Left lung (tissue), 14 donors: ENCODE results near the gene PABPC5. TPM values are rescaled to one million over a fixed set of nuclear protein-coding genes. Genes with fewer than 3 reads are reported as not detected.

Experiments
- ATAC-seq: fragments of 200-7000 bp; cut with Tn5 transposase; one replicate; pipeline ENCODE4 v1.9.1; 2020; ENCODE audit warnings: moderate library complexity
- DNase-seq, 4 donors: peaks; one replicate each; pipeline ENCODE4 v3.0.0-alpha.2; 2013 to 2020
- H3K27ac ChIP-seq, 2 donors: fragments of 200-600 bp; sonication (generic) in 1 of 2; one replicate each; pipeline versions ENCODE4 v1.5.0 to v1.8.0; 2020 to 2021
- H3K27me3 ChIP-seq, 2 donors: fragments of 200-600 bp; sonication (generic) in 1 of 2; one replicate each; pipeline versions ENCODE4 v1.5.0 to v1.8.0; 2020 to 2021
- H3K36me3 ChIP-seq, 2 donors: fragments of 200-600 bp; sonication (generic) in 1 of 2; one replicate each; pipeline versions ENCODE4 v1.5.0 to v1.8.0; 2020 to 2021
- H3K4me1 ChIP-seq, 2 donors: fragments of 200-600 bp; one replicate each; pipeline ENCODE4 v1.8.0; 2021
- H3K4me3 ChIP-seq, 2 donors: fragments of 200-600 bp; sonication (generic) in 1 of 2; one replicate each; pipeline versions ENCODE4 v1.5.0 to v1.8.0; 2020 to 2021; ENCODE audit warnings: mild to moderate bottlenecking in 1 of 2
- H3K9me3 ChIP-seq, 2 donors: fragments of 200-600 bp; sonication (generic) in 1 of 2; one replicate each; pipeline versions ENCODE4 v1.5.0 to v1.8.0; 2020 to 2021
- intact Hi-C, 2 donors: fragments of 100-400 bp; cut with DNase I; formaldehyde crosslinking; loops; one replicate each; pipeline versions ENCODE4 v1.11.2 to v1.14.2; 2022
- long read RNA-seq, 12 donors: library from polyadenylated mRNA in 2 of 12; unstranded in 2 of 12; transcript quantifications; one replicate each; pipeline ENCODE4 v2.0.0 and lab custom pipeline, GENCODE V29; 2019 to 2026
- polyA plus RNA-seq, 6 donors: library from polyadenylated mRNA; unstranded; fragments of 120-200 nt; gene quantifications; one replicate each; pipeline ENCODE4 v1.2.1, GENCODE V29; 2013; ENCODE audit not compliant: insufficient read length in 6 of 6
- total RNA-seq, 2 donors: library from RNA; stranded (reverse); fragmentation: NEBNext Ultra II Directional; extraction: Animal tissue kit (Norgen Biotek cat#: 25700); gene quantifications; one replicate each; pipeline ENCODE4 v1.2.1, GENCODE V29; 2021
- TF ChIP-seq, protein P1 (sequence below), 2 donors: fragments of 200-600 bp; sonication (generic) in 1 of 2; IDR thresholded peaks; one replicate each; pipeline versions ENCODE4 v1.5.0 to v1.8.0; 2021; ENCODE audit warnings: antibody characterized with exemption in 2 of 2
- donor health status: DM: no; HTN: yes; CAD: no.
- donor health status: DM: no; HTN: no; CAD: no.

PABPC5 gene
- total RNA-seq (1 to 10 TPM; 1.2 to 2.1 TPM), polyA plus RNA-seq (1 to 10 TPM; 6.5 to 8.6 (median 8.3) TPM)
- long read RNA-seq, donor 1, partial matches to known transcripts, result 0 of 5 reads
- long read RNA-seq, donor 1, other reads (novel, unspliced or antisense), result 0 of 5 reads
- long read RNA-seq, donor 2, transcript PABPC5-201 (2 exons, 3,221 nt), result major isoform, 9 of 9 reads
- long read RNA-seq, donor 2, partial matches to known transcripts, result 0 of 9 reads
- long read RNA-seq, donor 2, other reads (novel, unspliced or antisense), result 0 of 9 reads
- long read RNA-seq, donor 3, partial matches to known transcripts, result 0 of 4 reads
- long read RNA-seq, donor 3, other reads (novel, unspliced or antisense), result 0 of 4 reads
- long read RNA-seq, donor 4, result 0 reads
- long read RNA-seq, donor 5, transcript PABPC5-201 (2 exons, 3,221 nt), result major isoform, 6 of 6 reads
- long read RNA-seq, donor 5, partial matches to known transcripts, result 0 of 6 reads
- long read RNA-seq, donor 5, other reads (novel, unspliced or antisense), result 0 of 6 reads
- long read RNA-seq, donor 6, partial matches to known transcripts, result 0 of 1 reads
- long read RNA-seq, donor 6, other reads (novel, unspliced or antisense), result 0 of 1 reads
- long read RNA-seq, donor 7, partial matches to known transcripts, result 0 of 1 reads
- long read RNA-seq, donor 7, other reads (novel, unspliced or antisense), result 0 of 1 reads
- long read RNA-seq, donor 8, partial matches to known transcripts, result 0 of 2 reads
- long read RNA-seq, donor 8, other reads (novel, unspliced or antisense), result 0 of 2 reads
- long read RNA-seq, donor 9, result 0 reads
- long read RNA-seq, donor 10, result 0 reads
- long read RNA-seq, donor 11, transcript PABPC5-201 (2 exons, 3,221 nt), result major isoform, 9 of 10 reads
- long read RNA-seq, donor 11, partial matches to known transcripts, result 0 of 10 reads
- long read RNA-seq, donor 11, other reads (novel, unspliced or antisense), result 0 of 10 reads
- long read RNA-seq, donor 12, partial matches to known transcripts, result 0 of 2 reads
- long read RNA-seq, donor 12, other reads (novel, unspliced or antisense), result 0 of 2 reads

DNA sequence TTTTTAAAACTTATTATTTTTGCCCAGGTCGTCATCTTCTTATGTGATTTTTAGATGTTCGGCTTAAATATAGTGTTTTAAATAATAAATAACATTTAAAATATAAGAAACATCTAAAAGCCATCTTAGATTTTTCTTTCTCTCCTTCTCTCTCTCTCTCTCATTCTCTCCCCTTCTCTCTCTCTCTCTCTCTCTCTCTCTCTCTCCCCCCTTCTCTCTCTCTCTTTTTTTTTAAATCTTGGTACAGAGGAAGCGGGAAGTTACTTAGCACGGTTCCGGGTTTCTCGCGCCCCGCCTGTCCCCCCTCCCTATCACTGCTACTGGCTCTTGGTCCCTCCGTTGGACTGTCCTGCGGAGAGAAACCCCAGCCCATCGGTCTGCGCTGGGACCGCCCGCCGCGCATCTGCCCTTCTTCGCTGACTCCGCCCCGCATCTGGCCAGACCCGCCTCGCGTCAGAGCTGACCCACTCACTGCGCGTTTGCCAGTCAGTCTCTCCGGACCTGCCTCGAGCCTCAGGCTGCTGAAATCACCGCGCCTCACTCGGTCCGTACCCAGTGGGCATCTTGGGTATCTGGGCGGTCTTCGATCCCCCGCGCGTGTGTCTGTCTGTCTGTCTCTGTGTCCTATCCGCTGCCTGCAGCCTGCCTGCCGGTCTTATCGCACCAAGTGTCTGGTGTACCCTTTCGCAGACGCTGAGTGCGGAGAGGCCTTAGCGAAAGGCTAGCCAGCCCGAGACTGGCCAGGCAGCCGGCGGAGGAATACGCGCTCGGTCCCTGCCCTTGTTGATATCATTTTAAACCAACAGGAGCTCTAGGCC, at the start of gene PABPC5:
Gene PABPC5 (plus strand): TSS at position 489 of the 818 bp plus-strand sequence. CDS start 739 bp downstream, outside the sequence.
- peak; percentile 98 for ATAC-seq
- Histone ChIP-seq H3K4me1 (no peaks in the 10 kb centered on the region), H3K4me3 (peak within 1 kb of the TSS; percentile 24 to 28), H3K9me3 (no peaks in the 10 kb centered on the region), H3K36me3 (no peaks in the 10 kb centered on the region), H3K27ac (peak within 1 kb of the TSS in 1 of 2 donors; percentile 69), H3K27me3 (peaks cover 0 to 15% of the 10 kb centered on the region in 2 donors)
- DNase-seq, result peak; percentile 71 to 89 (median 79)
- TF ChIP-seq, protein P1, sequence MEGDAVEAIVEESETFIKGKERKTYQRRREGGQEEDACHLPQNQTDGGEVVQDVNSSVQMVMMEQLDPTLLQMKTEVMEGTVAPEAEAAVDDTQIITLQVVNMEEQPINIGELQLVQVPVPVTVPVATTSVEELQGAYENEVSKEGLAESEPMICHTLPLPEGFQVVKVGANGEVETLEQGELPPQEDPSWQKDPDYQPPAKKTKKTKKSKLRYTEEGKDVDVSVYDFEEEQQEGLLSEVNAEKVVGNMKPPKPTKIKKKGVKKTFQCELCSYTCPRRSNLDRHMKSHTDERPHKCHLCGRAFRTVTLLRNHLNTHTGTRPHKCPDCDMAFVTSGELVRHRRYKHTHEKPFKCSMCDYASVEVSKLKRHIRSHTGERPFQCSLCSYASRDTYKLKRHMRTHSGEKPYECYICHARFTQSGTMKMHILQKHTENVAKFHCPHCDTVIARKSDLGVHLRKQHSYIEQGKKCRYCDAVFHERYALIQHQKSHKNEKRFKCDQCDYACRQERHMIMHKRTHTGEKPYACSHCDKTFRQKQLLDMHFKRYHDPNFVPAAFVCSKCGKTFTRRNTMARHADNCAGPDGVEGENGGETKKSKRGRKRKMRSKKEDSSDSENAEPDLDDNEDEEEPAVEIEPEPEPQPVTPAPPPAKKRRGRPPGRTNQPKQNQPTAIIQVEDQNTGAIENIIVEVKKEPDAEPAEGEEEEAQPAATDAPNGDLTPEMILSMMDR (IDR thresholded peaks at IDR 0.05), result no peak
- intact Hi-C loops, result no loop called here

DNA sequence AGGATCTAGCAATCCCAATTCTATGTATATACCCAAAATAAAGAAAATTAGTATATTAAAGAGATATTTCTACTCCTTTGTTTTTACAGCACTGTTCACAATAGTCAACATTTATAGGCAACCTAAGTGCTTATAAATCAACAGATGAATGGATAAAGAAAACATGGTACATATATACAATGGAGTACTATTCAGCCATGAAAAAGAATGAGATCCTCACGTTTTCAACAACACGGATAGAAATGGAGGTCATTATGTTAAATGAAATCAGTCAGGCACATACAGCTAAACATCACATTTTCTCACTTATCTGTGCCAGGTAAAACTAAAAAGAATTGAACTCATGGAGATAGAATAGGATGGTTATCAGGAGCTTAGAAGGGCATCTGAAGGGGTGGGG, 45.6 kb upstream of the PABPC5 start:
- Histone ChIP-seq H3K27ac (no peak overlapping the region), H3K27me3 (no peaks in the 10 kb centered on the region), H3K36me3 (no peaks in the 10 kb centered on the region), H3K4me1 (no peaks in the 10 kb centered on the region), H3K9me3 (peaks cover 0 to 2% of the 10 kb centered on the region in 2 donors), H3K4me3 (no peak overlapping the region)
- TF ChIP-seq, protein P1 (IDR thresholded peaks at IDR 0.05), result no peak
- DNase-seq (no peak), ATAC-seq (no peak)
- intact Hi-C loops, result no loop called here

GRCh38 chrX:91414713-91415112, 19.9 kb upstream of the PABPC5 start:
- intact Hi-C loops, result no loop called here
- TF ChIP-seq, protein P1 (IDR thresholded peaks at IDR 0.05), result peak; percentile 13 to 49
- H3K4me3 ChIP-seq, result no peak overlapping the region
- H3K9me3 ChIP-seq, result no peaks in the 10 kb centered on the region
- H3K27me3 ChIP-seq, result peaks cover 0 to 3% of the 10 kb centered on the region in 2 donors
- H3K4me1 ChIP-seq, result no peaks in the 10 kb centered on the region
- no peak overlapping the region for H3K27ac ChIP-seq
- no peak for DNase-seq
- no peaks in the 10 kb centered on the region for H3K36me3 ChIP-seq
- peak; percentile 49 for ATAC-seq

DNA sequence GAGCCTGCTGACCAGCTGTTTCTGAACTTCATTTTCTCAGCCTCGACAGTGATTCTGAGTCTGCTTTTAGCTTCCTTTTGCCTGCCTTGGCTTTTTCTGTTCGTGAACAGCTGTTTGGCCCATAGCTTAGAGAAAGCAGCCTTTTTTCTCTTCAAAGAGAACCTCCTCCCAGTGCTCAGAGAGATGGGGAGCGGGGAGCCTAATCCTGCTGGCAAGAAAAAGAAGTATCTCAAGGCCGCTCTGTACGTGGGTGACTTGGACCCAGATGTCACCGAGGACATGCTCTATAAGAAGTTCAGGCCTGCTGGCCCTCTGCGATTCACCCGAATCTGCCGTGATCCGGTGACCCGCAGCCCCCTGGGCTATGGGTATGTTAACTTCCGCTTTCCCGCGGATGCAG, 756 bp downstream of the PABPC5 start:
- intact Hi-C loops, result no loop called here
- H3K36me3 ChIP-seq, result no peaks in the 10 kb centered on the region
- no peaks in the 10 kb centered on the region for H3K4me1 ChIP-seq
- peak overlapping the region in 1 of 2 donors; percentile 69 for H3K27ac ChIP-seq
- TF ChIP-seq, protein P1 (IDR thresholded peaks at IDR 0.05), result no peak
- H3K9me3 ChIP-seq, result no peaks in the 10 kb centered on the region
- peak in 2 of 4 donors; percentile 11 to 17 for DNase-seq
- H3K27me3 ChIP-seq, result peaks cover 0 to 15% of the 10 kb centered on the region in 2 donors
- no peak for ATAC-seq
- H3K4me3 ChIP-seq, result peak overlapping the region; percentile 24 to 28
